ENCODE data around the gene BIN1. TPM values are rescaled to one million over a fixed set of nuclear protein-coding genes. Genes with fewer than 3 reads are reported as not detected.

BIN1 gene
- polyA plus RNA-seq, 1 donor from 2014 or later: 61.9 TPM

- no peaks in the 10 kb centered on the region for H4K20me1 ChIP-seq (ENCODE audit: insufficient read depth)
- TF ChIP-seq TAF1 (IDR thresholded peaks at IDR 0.05; ENCODE audit: low read depth): no peak
- no peaks in the 10 kb centered on the region for H3K9me3 ChIP-seq (ENCODE audit: low read length)
- H3K9me2 ChIP-seq (ENCODE audit: insufficient read depth, low read length): no peaks in the 10 kb centered on the region
- H3K79me2 ChIP-seq (replicated peaks; ENCODE audit: insufficient read depth, low read length): no peaks in the 10 kb centered on the region
- no peak overlapping the region for H3K9ac ChIP-seq (ENCODE audit: low read length)
- H2AFZ ChIP-seq (ENCODE audit: low read depth, low read length): no peak overlapping the region
- H3K4me2 ChIP-seq (ENCODE audit: low read length): no peak overlapping the region
- no peak overlapping the region for H3K4me3 ChIP-seq (ENCODE audit: low read length)
- no peaks in the 10 kb centered on the region for H3K36me3 ChIP-seq (ENCODE audit: insufficient read depth, low read length)
- H3K27me3 ChIP-seq (ENCODE audit: insufficient read depth, low read depth, low read length): no peaks in the 10 kb centered on the region
- H3F3A ChIP-seq (ENCODE audit: insufficient read depth, low read length, poor library complexity, severe bottlenecking): no peaks in the 10 kb centered on the region
- H3K27ac ChIP-seq (ENCODE audit: low read length): no peak overlapping the region
Observed at GRCh38 chr2:127041259-127041970, 65.5 kb downstream of the BIN1 start.

- H3K27ac ChIP-seq (ENCODE audit: low read length): no peak overlapping the region
- H2AFZ ChIP-seq (ENCODE audit: low read depth, low read length): no peak overlapping the region
- no peaks in the 10 kb centered on the region for H3K27me3 ChIP-seq (ENCODE audit: insufficient read depth, low read depth, low read length)
- H3K4me3 ChIP-seq (ENCODE audit: low read length): no peak overlapping the region
- no peaks in the 10 kb centered on the region for H3K79me2 ChIP-seq (replicated peaks; ENCODE audit: insufficient read depth, low read length)
- H3K9me2 ChIP-seq (ENCODE audit: insufficient read depth, low read length): no peaks in the 10 kb centered on the region
- no peak overlapping the region for H3K9ac ChIP-seq (ENCODE audit: low read length)
- no peak overlapping the region for H3K4me2 ChIP-seq (ENCODE audit: low read length)
- H3K9me3 ChIP-seq (ENCODE audit: low read length): no peaks in the 10 kb centered on the region
- H4K20me1 ChIP-seq (ENCODE audit: insufficient read depth): no peaks in the 10 kb centered on the region
- no peaks in the 10 kb centered on the region for H3F3A ChIP-seq (ENCODE audit: insufficient read depth, low read length, poor library complexity, severe bottlenecking)
- no peak for TF ChIP-seq REST (IDR thresholded peaks at IDR 0.05; ENCODE audit: borderline replicate concordance)
- TF ChIP-seq POLR2AphosphoS5 (IDR thresholded peaks at IDR 0.05): no peak
- TF ChIP-seq MXI1 (conservative IDR thresholded peaks at IDR 0.05; ENCODE audit: poor library complexity, severe bottlenecking): no peak
- TF ChIP-seq TAF1 (IDR thresholded peaks at IDR 0.05; ENCODE audit: low read depth): no peak
- no peak for TF ChIP-seq CTCF (IDR thresholded peaks at IDR 0.05; ENCODE audit: poor library complexity, severe bottlenecking)
- TF ChIP-seq EP300 (conservative IDR thresholded peaks at IDR 0.05; ENCODE audit: poor library complexity, severe bottlenecking): no peak
- TF ChIP-seq SMC3 (conservative IDR thresholded peaks at IDR 0.05; ENCODE audit: poor library complexity): no peak
- TF ChIP-seq EZH2 (IDR thresholded peaks at IDR 0.05; ENCODE audit: borderline replicate concordance, insufficient read depth, low read length, poor library complexity, severe bottlenecking): no peak
- TF ChIP-seq RAD21 (conservative IDR thresholded peaks at IDR 0.05): no peak
- H3K36me3 ChIP-seq (ENCODE audit: insufficient read depth, low read length): no peaks in the 10 kb centered on the region
Observed at GRCh38 chr2:127040169-127040568, 66.8 kb downstream of the BIN1 start.
